ENCODE measurements around the gene ACTRT2.

Gene ACTRT2

GRCh38 chr1:3053986-3054385 is 32.7 kb downstream of the ACTRT2 start:
- DNase-seq (ENCODE audit: low read depth in 2 of 2): no peak

- no peak for DNase-seq (ENCODE audit: low read depth in 2 of 2)
Measured at GRCh38 chr1:3054474-3054873, 33.2 kb downstream of the ACTRT2 start.

GRCh38 chr1:3055051-3055450 is 33.8 kb downstream of the ACTRT2 start:
- DNase-seq (ENCODE audit: low read depth in 2 of 2): no peak

GRCh38 chr1:3056641-3057040 is 35.4 kb downstream of the ACTRT2 start:
- DNase-seq (ENCODE audit: low read depth in 2 of 2): no peak

GRCh38 chr1:3058263-3059030 is 37.2 kb downstream of the ACTRT2 start:
- DNase-seq (ENCODE audit: low read depth in 2 of 2): no peak

GRCh38 chr1:3060127-3060526 is 38.9 kb downstream of the ACTRT2 start:
- no peak for DNase-seq (ENCODE audit: low read depth in 2 of 2)

GRCh38 chr1:3060601-3061551 is 39.6 kb downstream of the ACTRT2 start:
- no peak for DNase-seq (ENCODE audit: low read depth in 2 of 2)

- DNase-seq (ENCODE audit: low read depth in 2 of 2): no peak
Measured at GRCh38 chr1:3061566-3061965, 40.3 kb downstream of the ACTRT2 start.

- no peak for DNase-seq (ENCODE audit: low read depth in 2 of 2)
Measured at GRCh38 chr1:3061981-3062615, 40.8 kb downstream of the ACTRT2 start.

GRCh38 chr1:3062616-3063378 is 41.5 kb downstream of the ACTRT2 start:
- DNase-seq (ENCODE audit: low read depth in 2 of 2): no peak

GRCh38 chr1:3063379-3064295 is 42.4 kb downstream of the ACTRT2 start:
- no peak for DNase-seq (ENCODE audit: low read depth in 2 of 2)

- no peak for DNase-seq (ENCODE audit: low read depth in 2 of 2)
Measured at GRCh38 chr1:3064296-3064850, 43.1 kb downstream of the ACTRT2 start.

GRCh38 chr1:3064901-3065300 is 43.6 kb downstream of the ACTRT2 start:
- no peak for DNase-seq (ENCODE audit: low read depth in 2 of 2)

GRCh38 chr1:3065396-3065795 is 44.1 kb downstream of the ACTRT2 start:
- no peak for DNase-seq (ENCODE audit: low read depth in 2 of 2)

GRCh38 chr1:3065797-3066196 is 44.5 kb downstream of the ACTRT2 start:
- DNase-seq (ENCODE audit: low read depth in 2 of 2): no peak

- no peak for DNase-seq (ENCODE audit: low read depth in 2 of 2)
Measured at GRCh38 chr1:3066250-3066711, 45.0 kb downstream of the ACTRT2 start.

GRCh38 chr1:3066826-3067225 is 45.6 kb downstream of the ACTRT2 start:
- DNase-seq (ENCODE audit: low read depth in 2 of 2): no peak

GRCh38 chr1:3067301-3067670 is 46.0 kb downstream of the ACTRT2 start:
- no peak for DNase-seq (ENCODE audit: low read depth in 2 of 2)

GRCh38 chr1:3067671-3068563 is 46.6 kb downstream of the ACTRT2 start:
- DNase-seq (ENCODE audit: low read depth in 2 of 2): no peak

All from activated CD8-positive, alpha-beta memory T cell treated with anti-CD3 and anti-CD28 coated beads for 4 hours (primary cell).